SH-SY5Y (cell line): ENCODE results near the gene MBD6.

ENCODE experiments used
- GATA2 ChIP-seq: IDR thresholded peaks from 2 replicates; pipeline ENCODE4 v1.6.1; 2011; ENCODE audit warnings: mild to moderate bottlenecking, low read depth, low read length
- GATA3 ChIP-seq: IDR thresholded peaks from 2 replicates; pipeline ENCODE4 v1.6.1; 2011; ENCODE audit warnings: low read depth, mild to moderate bottlenecking, low read length, moderate library complexity

DNA sequence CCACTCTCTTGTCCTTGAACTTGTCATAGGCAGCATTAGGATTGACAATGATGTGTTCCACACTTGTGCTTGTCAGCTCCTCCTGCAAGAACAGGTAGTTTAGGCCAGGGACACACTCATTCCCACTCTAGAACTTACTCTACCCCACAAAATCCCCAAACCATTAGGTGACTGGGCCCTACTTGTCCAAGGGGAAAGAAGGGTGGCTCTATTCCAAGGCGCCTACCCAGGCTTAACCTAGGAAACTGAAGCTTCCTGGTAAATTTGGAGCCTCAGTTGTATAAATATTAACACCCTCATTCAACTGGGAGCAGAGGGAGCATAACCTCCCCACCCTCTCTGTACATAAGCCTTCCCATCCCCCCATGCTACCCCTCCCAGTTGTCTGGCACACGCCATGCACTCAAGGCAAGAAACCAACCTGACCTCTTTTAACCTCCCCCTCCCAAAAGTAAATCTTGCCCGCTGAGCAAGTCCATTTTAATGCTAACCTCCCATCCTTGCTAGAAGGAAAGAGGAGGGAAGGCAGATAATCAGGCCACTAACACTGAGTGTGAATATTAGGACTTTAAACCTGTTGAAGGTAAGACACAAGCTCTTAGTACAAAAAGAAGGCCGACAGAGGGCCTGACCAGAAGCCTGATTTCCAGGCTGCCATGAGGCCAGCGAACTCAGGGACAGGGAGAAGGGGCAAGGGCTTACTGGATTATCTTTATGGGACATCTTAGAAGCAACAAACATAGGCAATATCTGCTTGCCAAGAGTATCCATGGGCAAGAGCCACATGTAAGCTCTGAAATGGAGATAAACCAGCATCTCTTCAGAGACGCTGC is 13.4 kb downstream of the MBD6 start:
- TF ChIP-seq GATA3 (no peak), GATA2 (no peak)
